OCI-LY3 (cell line): Measurements from ENCODE around the gene SCRN1.

ENCODE experiments used
- H2AFZ ChIP-seq: fragments of 200-600, 300-600 bp; shearing (Covaris generic); 2 replicates; pipeline ENCODE4 v1.6.0; 2014; ENCODE audit warnings: antibody characterized with exemption, low read depth, low read length
- H3K27ac ChIP-seq: fragments of 200-600, 300-600 bp; sonication (generic); 2 replicates; pipeline ENCODE4 v1.5.1; 2014; ENCODE audit warnings: mild to moderate bottlenecking, low read length, moderate library complexity, mixed read lengths
- H3K27me3 ChIP-seq: fragments of 200-600, 300-600 bp; sonication (generic); 2 replicates; pipeline ENCODE4 v1.6.1; 2014; ENCODE audit warnings: low read depth, low read length, mixed read lengths
- H3K36me3 ChIP-seq: fragments of 200-600, 300-600 bp; sonication (generic); replicated peaks from 2 replicates; pipeline ENCODE3; 2014; ENCODE audit warnings: low read depth, low read length, mixed read lengths
- H3K4me1 ChIP-seq: fragments of 300-600, 200-600 bp; sonication (generic); 2 replicates; pipeline ENCODE4 v1.6.1; 2014; ENCODE audit warnings: low read length, mixed read lengths
- H3K4me2 ChIP-seq: fragments of 200-600, 300-600 bp; sonication (generic); 2 replicates; pipeline ENCODE4 v1.6.1; 2014; ENCODE audit warnings: low read length, mixed read lengths
- H3K4me3 ChIP-seq: fragments of 300-600, 200-600 bp; sonication (generic); 2 replicates; pipeline ENCODE4 v1.5.1; 2014; ENCODE audit warnings: antibody characterized with exemption, mild to moderate bottlenecking, low read length, moderate library complexity
- H3K79me2 ChIP-seq: fragments of 300-600, 200-600 bp; shearing (Covaris generic); 2 replicates; pipeline ENCODE4 v1.6.1; 2014; ENCODE audit warnings: mild to moderate bottlenecking, low read length, mixed read lengths
- H3K9ac ChIP-seq: fragments of 300-600, 200-600 bp; shearing (Covaris generic); 2 replicates; pipeline ENCODE4 v1.6.0; 2014; ENCODE audit warnings: mild to moderate bottlenecking, low read length, moderate library complexity
- H3K9me3 ChIP-seq: fragments of 200-600, 300-600 bp; shearing (Covaris generic); 2 replicates; pipeline ENCODE4 v1.6.1; 2014; ENCODE audit warnings: low read length, mixed read lengths; ENCODE audit not compliant: insufficient read depth
- H4K20me1 ChIP-seq: fragments of 200-600, 300-600 bp; sonication (generic); 2 replicates; pipeline ENCODE4 v1.6.1; 2016; ENCODE audit warnings: low read length, mixed read lengths; ENCODE audit not compliant: insufficient read depth
- CTCF ChIP-seq: fragments of 200-600, 300-600 bp; sonication (generic); IDR thresholded peaks from 2 replicates; pipeline ENCODE4 v1.5.1; 2014; ENCODE audit warnings: antibody characterized with exemption, low read length, low read depth
- EZH2phosphoT487 ChIP-seq: fragments of 200-600 bp; shearing (Covaris generic); IDR thresholded peaks from 2 replicates; pipeline ENCODE4 v1.6.1; 2018; ENCODE audit warnings: antibody characterized with exemption, mixed run types, low read depth

Gene SCRN1

DNA sequence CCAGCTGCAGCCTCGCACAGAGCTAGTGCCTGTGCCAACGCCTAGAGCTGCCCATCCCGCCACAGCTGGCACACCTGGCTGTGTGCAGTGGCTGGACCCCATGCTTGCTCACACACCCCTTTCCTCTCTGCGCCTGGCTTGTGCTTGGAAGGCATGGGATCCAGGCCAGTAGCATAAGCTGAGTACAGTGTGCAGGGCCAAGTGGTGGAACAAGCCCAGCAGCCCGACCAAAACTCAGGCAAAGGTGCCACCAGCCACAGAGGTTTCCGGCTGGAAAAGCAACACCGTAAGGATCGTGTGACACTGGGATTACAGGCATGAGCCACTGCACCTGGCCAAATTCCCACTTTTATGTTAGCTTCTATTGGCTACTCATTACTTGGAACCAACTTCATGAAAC is 38.4 kb downstream of the SCRN1 start:
- Histone ChIP-seq H3K9ac (no peak overlapping the region), H3K4me3 (no peak overlapping the region), H4K20me1 (no peaks in the 10 kb centered on the region), H3K79me2 (no peaks in the 10 kb centered on the region), H3K27ac (no peak overlapping the region), H3K36me3 (peaks cover 8% of the 10 kb centered on the region), H3K4me2 (no peak overlapping the region), H3K4me1 (no peaks in the 10 kb centered on the region), H3K9me3 (no peaks in the 10 kb centered on the region), H2AFZ (no peak overlapping the region), H3K27me3 (no peaks in the 10 kb centered on the region)
- TF ChIP-seq EZH2phosphoT487 (no peak), CTCF (no peak)

DNA sequence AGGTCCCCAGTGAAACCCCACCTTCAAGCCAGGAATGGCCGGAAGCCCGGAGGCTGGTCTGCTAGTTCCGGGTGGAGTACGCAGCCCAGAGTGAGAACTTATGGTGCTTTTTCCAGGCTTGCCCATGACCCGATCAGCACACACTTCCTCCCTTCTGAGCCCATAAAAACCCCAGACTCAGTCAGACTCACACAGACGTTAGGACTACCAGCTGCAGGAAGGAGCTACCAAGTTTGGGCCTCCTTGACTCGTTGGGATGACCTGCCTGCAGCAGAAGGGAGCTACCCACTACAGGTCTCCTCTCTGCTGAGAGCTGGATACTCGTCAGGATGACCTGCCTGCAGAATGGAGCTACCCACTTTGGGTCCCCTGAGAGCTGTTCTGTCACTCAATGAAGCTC is 39.1 kb downstream of the SCRN1 start:
- no peaks in the 10 kb centered on the region for H3K27me3 ChIP-seq
- H3K27ac ChIP-seq = no peak overlapping the region
- no peak overlapping the region for H3K9ac ChIP-seq
- no peaks in the 10 kb centered on the region for H3K79me2 ChIP-seq
- H2AFZ ChIP-seq = no peak overlapping the region
- no peaks in the 10 kb centered on the region for H4K20me1 ChIP-seq
- no peaks in the 10 kb centered on the region for H3K9me3 ChIP-seq
- H3K4me3 ChIP-seq = no peak overlapping the region
- no peak for TF ChIP-seq EZH2phosphoT487
- TF ChIP-seq CTCF = no peak
- no peak overlapping the region for H3K4me2 ChIP-seq
- peaks cover 8% of the 10 kb centered on the region for H3K36me3 ChIP-seq
- H3K4me1 ChIP-seq = no peaks in the 10 kb centered on the region

- no peak overlapping the region for H3K4me2 ChIP-seq
- H3K27ac ChIP-seq = no peak overlapping the region
- no peaks in the 10 kb centered on the region for H3K79me2 ChIP-seq
- TF ChIP-seq EZH2phosphoT487 = no peak
- TF ChIP-seq CTCF = no peak
- H3K4me3 ChIP-seq = no peak overlapping the region
- H2AFZ ChIP-seq = no peak overlapping the region
- no peaks in the 10 kb centered on the region for H4K20me1 ChIP-seq
- H3K9ac ChIP-seq = no peak overlapping the region
- no peaks in the 10 kb centered on the region for H3K27me3 ChIP-seq
- no peaks in the 10 kb centered on the region for H3K9me3 ChIP-seq
- H3K36me3 ChIP-seq = peaks cover 8% of the 10 kb centered on the region
- H3K4me1 ChIP-seq = no peaks in the 10 kb centered on the region
Observed at GRCh38 chr7:29948587-29948986, 41.0 kb downstream of the SCRN1 start.

DNA sequence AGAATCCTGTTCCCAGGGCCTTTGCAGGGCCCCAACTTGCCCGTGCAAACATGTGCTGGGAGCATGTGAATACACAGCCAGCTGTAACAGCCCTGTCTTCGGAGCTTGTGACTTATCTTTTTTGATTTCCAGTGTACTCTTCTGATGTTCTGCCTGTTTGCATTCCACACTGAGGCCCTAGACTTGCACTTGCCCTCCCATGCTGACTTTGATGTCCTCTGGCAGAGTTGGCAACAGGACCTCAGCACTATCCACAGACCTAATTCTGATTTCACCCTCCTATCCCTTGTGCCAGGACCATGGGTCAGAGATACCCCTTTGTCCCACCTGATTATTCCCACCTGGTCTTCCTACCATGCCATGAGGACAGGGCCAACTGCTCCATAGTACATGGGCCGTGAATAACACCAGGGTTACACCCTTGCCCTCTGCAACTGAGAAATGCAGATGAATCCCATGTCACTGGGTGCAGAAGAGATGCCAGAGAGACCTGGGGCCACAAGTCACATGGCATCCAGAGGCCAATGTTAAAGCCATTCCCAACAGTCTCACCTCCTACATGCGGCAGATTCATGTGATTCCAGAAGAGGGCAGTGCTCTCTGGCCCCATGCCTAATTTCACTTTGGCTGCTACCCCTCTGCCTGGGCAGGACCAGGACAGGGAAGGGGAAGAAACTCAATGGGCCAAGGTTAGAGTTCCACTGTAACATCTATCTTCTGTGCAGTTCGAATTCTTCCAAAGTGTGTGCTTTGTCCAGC is 43.0 kb downstream of the SCRN1 start:
- H3K27me3 ChIP-seq = no peaks in the 10 kb centered on the region
- no peaks in the 10 kb centered on the region for H3K4me1 ChIP-seq
- no peaks in the 10 kb centered on the region for H3K9me3 ChIP-seq
- TF ChIP-seq CTCF (no peak), EZH2phosphoT487 (no peak)
- no peak overlapping the region for H2AFZ ChIP-seq
- H3K9ac ChIP-seq = no peak overlapping the region
- H3K79me2 ChIP-seq = no peaks in the 10 kb centered on the region
- H3K36me3 ChIP-seq = peaks cover 4% of the 10 kb centered on the region
- no peak overlapping the region for H3K4me3 ChIP-seq
- H3K27ac ChIP-seq = no peak overlapping the region
- H3K4me2 ChIP-seq = no peak overlapping the region
- no peaks in the 10 kb centered on the region for H4K20me1 ChIP-seq
